GM21529 (cell line): ENCODE results near the gene ITFG1.
A peak's percentile ranks its signal among the peaks of the same experiment; 100 is the strongest.
"Not testable (repeated sequence)": the region's sequence is repeated elsewhere in the genome, so short reads cannot be mapped to it uniquely, and the experiment has no call there.

Experiments used
- ATAC-seq: cut with Tn5 transposase; IDR thresholded peaks from one replicate; pipeline ENCODE4 v1.9.1; 2021; ENCODE audit not compliant: unreplicated experiment

The ITFG1 gene

GRCh38 chr16:47424846-47425245 is 36.0 kb downstream of the ITFG1 start:
- no peak for ATAC-seq

DNA sequence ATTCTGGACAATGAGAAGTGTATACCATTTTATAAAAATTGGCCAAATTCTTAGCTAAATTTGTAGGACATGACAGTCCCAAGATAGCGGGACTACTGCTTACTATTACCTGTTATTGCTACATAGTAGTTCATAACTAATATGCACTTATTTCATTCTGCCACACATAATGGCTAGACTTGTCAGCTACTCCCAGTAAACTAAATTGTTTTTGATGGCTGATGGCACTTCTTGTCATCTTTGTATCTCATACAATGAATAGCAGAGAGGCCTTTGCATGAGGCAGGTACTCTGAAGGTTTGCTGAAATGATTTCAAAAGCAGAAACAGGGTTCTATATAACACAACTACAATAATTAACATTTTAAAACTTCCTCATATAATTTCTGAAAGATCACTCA is 44.0 kb downstream of the ITFG1 start:
- ATAC-seq: no peak

DNA sequence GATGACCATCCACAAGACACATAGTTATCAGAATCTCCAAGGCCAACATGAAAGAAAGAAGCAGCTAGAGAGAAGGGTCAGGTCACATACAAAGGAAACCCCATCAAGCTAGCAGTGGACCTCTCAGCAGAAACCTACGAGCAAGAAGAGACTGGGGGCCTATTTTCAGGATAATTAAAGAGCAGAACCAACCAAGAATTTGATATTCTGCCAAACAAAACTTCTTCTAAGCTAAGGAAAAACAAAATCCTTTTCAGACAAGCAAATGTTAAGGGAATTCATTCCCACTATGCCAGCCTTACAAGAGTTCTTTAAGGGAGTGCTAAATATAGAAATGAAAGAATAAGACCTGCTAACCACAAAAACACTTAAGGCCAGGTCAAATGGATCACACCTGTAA is 47.8 kb downstream of the ITFG1 start:
- ATAC-seq: no peak

DNA sequence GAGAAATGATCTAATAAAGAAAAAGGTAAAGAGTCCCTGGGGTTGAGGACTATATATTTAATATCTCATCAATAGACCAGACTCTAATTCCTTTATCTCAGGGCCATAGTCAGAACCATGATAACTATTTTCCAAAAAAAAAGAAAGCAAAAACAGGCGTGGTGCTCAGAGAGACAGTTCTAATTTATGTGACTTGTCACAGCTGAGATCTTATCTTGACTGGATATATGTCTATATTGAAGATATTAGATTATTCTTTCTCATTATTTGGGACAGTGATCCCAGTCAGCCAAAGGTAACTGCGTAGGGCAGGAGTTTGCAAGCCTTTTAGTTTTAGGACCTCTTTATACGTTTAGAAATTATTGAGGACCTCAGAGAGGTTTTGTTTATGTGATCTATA is 52.4 kb downstream of the ITFG1 start:
- ATAC-seq: no peak

GRCh38 chr16:47395733-47396498 is 64.9 kb downstream of the ITFG1 start:
- ATAC-seq: no peak

DNA sequence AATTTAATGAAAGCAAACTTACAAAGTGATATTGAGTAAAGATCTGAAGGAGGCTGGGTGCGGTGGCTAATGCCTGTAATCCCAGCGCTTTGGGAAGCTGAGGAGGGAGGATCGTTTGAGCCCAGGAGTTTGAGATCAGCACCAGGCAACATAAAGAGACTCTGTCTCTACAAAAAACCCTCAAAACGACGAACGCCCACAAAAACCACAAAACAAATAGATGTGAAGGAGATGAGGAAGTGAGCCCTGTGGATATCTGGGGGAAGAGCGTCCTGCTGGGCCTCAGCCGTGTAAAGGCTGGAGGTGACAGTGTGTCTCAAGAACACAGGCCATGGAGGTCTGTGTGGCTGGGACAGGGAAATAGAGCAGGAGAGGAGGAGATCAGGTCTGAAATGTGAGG is 68.8 kb downstream of the ITFG1 start:
- peak; percentile 95 for ATAC-seq

GRCh38 chr16:47388705-47389104 is 72.2 kb downstream of the ITFG1 start:
- ATAC-seq: no peak

DNA sequence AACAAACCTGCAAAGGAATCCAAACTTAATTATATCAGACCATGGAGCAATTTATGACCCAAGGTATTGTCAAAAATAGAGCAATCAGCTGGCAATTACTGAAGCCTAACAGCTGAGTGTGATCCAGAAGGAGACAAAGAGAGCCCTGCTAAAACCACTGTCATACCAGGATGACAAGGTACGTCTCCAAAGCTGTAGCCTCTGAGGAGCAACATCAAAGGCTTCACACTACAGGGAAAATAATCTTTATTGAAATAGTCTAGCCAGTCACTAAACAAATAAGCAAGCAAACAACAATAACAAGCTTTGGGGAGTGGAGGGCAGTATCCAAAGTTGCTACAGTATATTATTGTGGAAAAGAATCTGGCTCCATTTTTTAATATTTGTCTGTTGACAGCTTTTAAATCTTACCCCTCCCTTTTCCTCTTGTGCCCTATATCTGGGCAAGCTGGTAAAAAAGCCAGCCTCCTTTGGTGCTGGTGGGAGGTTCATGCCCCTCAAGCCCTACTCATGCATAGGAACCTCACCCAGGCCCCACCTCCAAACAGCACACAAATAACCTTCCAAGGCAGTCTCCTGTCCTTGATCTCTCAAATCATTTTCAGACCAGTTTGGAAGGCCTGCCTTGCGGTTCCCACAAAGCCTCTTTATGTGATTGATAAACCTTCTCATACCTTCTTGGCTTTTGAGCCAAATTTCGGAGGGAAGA is 73.7 kb downstream of the ITFG1 start:
- no peak for ATAC-seq

DNA sequence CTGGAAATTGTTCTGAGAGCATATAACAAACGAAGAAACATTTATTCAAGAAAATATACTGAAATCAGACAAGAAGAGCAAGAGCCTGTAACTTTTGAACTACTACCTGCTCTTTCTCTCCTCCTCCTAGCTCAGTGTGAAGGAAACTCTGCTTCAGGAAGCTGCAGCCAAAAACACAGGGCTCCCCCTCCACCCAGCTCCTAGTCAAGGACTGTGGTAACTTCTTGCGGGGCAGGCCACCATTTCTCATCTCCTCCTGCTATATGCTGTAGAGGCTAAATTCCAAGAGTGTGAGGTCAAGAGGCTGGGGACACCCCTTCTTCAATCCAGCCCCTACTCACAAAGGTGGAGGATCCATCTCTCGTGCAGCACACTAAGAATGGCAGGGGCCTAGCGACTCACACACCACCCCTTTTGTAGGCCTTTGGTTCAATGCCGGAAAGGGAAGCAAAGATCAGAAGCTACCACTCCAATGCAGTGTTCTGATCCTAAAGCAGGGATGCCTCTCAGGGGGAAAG is 74.6 kb downstream of the ITFG1 start:
- ATAC-seq: no peak

GRCh38 chr16:47382362-47382761 is 78.5 kb downstream of the ITFG1 start:
- no peak for ATAC-seq

DNA sequence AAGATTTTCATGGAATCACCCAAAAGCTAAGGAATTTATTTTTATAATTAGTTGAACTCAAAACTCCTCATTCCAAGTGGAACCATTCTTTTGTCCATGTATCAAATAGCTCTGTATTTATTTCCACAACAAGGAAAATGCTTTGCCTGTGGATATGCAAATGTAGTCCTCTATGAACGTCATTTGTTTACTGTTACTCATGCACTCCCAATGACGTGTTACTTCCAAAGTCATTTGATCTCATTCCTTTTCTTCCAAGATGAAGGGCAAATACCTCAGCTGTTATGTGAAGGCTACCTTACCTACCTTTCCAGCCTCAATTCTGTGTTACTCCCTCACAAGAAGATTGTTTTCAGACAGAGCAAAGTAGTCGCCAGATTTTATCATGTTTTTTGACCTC is 83.7 kb downstream of the ITFG1 start:
- no peak for ATAC-seq

DNA sequence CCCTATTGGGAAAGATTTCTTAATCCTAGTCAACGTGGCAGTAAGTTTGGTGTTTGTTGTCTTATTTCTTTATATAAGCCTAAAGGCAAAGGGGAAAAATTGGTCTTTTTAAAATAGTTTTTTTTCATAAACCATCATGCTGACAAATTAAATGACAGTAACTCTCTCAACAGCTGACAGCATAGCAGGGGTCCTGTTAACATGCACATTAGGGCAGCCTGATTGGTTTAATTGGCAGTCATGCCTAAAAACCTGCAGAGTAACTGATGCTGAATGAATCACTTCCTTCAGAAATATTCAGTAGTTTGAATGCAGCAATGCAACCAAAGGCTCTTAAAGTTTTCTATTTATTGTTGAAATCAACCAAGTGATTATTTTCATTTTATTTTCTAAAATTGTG is 85.4 kb downstream of the ITFG1 start:
- ATAC-seq: no peak

- no peak for ATAC-seq
Observed at GRCh38 chr16:47374629-47375028, 86.2 kb downstream of the ITFG1 start.

DNA sequence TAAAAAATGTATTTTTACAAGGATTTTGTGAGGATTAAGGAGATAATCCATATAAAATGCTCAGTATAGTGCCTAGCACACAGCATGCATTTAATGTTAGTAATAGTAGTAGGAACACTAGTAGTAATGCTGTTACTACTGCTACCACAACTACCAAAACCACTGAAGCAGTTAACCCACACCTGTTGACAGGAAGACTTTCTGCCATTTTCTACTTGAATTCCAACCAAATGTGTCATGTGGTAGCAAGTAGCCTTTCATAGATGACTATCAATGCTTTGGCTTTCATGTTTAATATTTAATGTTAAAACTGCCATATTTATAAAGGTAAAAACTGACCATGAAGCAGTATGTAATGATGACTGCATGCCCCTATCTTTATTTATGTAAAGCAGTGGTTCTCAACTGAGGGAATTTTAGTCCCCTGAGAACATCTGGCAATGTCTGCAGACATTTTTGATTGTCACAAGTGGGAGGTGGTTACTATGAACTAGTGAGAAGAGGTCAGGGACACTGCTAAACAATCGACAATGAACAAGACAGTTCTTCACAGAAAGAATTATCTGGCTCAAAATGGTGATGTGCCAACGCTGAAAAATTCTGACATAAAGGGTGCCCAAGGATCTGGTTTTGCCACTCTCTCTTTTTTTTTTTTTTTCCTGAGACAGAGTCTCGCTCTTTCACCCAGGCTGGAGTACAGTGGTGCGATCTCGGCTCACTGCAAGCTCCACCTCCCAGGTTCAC is 89.4 kb downstream of the ITFG1 start:
- ATAC-seq: no peak

DNA sequence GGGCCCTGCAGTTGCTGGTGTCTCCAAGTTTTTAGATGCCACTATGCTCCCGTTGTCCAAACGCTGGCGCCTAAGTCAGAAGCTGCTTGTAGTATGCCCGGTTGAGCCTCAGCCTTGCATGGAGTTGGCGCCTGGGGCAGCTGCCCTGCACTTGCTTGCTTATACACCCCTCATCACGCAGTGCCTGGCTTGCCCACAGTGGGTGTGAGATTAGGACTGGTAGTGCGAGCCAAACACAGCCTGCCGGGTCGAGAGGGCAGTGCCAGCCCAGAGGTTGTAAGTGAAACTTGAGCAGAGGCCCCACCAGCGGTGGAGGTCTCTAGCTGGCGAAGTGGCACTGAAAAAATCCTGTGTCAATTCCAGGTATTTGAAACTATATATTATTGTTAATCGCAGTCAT is 90.3 kb downstream of the ITFG1 start:
- ATAC-seq: no peak

- ATAC-seq: no peak
Observed at GRCh38 chr16:47366228-47366627, 94.6 kb downstream of the ITFG1 start.

DNA sequence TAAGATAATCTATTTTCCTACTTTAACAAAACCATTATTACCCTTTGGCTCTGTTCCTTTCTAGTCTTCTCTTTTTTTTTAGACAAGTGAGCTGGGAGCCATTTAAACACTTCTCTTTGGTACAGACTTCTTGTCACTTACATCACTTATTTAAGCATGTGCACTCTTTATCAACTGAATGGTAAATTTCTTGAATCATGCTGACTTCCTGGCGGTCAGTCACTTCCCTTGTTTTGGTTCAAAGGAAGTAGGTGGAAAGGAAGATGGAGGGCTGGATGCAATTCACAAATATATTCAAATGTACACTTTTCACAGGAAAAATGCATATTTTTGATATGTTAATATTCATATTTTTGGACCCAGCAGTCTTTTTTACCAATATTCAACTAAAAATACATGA is 97.1 kb downstream of the ITFG1 start:
- ATAC-seq: no peak

DNA sequence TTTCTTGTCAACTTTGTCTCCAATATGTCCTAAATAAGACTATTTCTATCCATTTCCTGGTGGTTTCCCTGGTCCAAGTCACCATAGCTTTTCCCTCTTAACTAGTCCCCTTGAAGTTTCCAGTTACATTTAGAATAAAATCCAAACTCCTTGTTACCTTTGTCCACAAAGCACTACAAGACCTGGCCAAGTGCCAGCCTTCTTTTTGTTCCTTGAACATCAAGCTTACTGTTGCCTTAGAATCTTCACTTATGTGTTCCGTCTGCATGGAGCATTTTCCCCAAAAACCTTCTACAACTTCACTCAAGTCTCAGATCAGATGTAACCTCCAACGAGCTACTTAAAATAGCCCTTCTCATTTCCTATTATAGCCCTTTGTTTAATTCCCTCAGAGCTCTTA is 101.4 kb downstream of the ITFG1 start:
- no peak for ATAC-seq

- no peak for ATAC-seq
Observed at GRCh38 chr16:47358816-47359215, 102.0 kb downstream of the ITFG1 start.

- not testable (repeated sequence) for ATAC-seq
Observed at GRCh38 chr16:47349029-47349428, 111.8 kb downstream of the ITFG1 start.

- not testable (repeated sequence) for ATAC-seq
Observed at GRCh38 chr16:47347021-47347696, 113.7 kb downstream of the ITFG1 start.
